Ovary (tissue), 9 donors: ENCODE results near the gene ADAMTS17. TPM values are rescaled to one million over a fixed set of nuclear protein-coding genes. Genes with fewer than 3 reads are reported as not detected.
A peak's percentile ranks its signal among the peaks of the same experiment; 100 is the strongest.

Source experiments
- DNase-seq, 5 donors: peaks; one replicate each; pipeline ENCODE4 v3.0.0-alpha.2; 2019 to 2020
- H3K27ac ChIP-seq, 2 donors: fragments of 200-600 bp; one replicate each; pipeline versions ENCODE4 v1.5.1 to v1.8.0; 2019 to 2022
- H3K27me3 ChIP-seq: fragments of 200-600 bp; one replicate; pipeline ENCODE4 v1.8.0; 2022
- H3K36me3 ChIP-seq: fragments of 200-600 bp; sonication (generic); one replicate; pipeline ENCODE4 v1.5.1; 2019
- H3K4me1 ChIP-seq: one replicate; pipeline ENCODE4 v1.8.1; 2013; ENCODE audit warnings: mild to moderate bottlenecking, moderate library complexity; ENCODE audit not compliant: insufficient read depth
- H3K4me3 ChIP-seq: fragments of 200-600 bp; sonication (generic); one replicate; pipeline ENCODE4 v1.5.1; 2017
- H3K9me3 ChIP-seq, 2 donors: fragments of 200-600 bp in 1 of 2; sonication (generic) in 1 of 2; one replicate each; pipeline versions ENCODE4 v1.5.1 to v1.8.1; 2013 to 2019; ENCODE audit warnings: mild to moderate bottlenecking in 1 of 2, moderate library complexity in 1 of 2
- CTCF ChIP-seq, 3 donors: fragments of 450-650 bp in 2 of 3; fragments of 200-600 bp in 1 of 3; IDR thresholded peaks; one replicate each; pipeline versions ENCODE4 v1.5.1 to v1.8.0; 2016 to 2022; ENCODE audit warnings: antibody characterized with exemption in 3 of 3, mild to moderate bottlenecking in 1 of 3
- EP300 ChIP-seq: sonication (generic); formaldehyde crosslinking; IDR thresholded peaks from one replicate; pipeline ENCODE4 v1.6.1; 2017; ENCODE audit warnings: antibody characterized with exemption
- POLR2A ChIP-seq: fragments of 450-650 bp; IDR thresholded peaks from one replicate; pipeline ENCODE4 v1.6.1; 2017; ENCODE audit warnings: antibody characterized with exemption, mild to moderate bottlenecking, moderate library complexity
- WGBS, 3 donors: extraction: QIAGEN DNeasy Blood & Tissue Kit in 1 of 3; methylation state at CpG; one replicate each; pipeline versions ENCODE4 v1.1.5 to v1.1.7; 2013 to 2017; 5-methylcytosine and 5-hydroxymethylcytosine counted together
- intact Hi-C, 4 donors: fragments of 100-400 bp; cut with DNase I; formaldehyde crosslinking; loops; one replicate each; pipeline versions ENCODE4 v1.11.0 to v1.15.1; 2022 to 2023
- polyA plus RNA-seq, 2 donors: library from polyadenylated mRNA; stranded (reverse); fragments of 200-250 nt in 1 of 2; fragments of 350-450 nt in 1 of 2; fragmentation: Illumina TruSeq in 1 of 2; extraction: RNeasy Lipid Tissue Mini Kit (QIAGEN cat#74804) in 1 of 2; gene quantifications; one replicate each; pipeline ENCODE4 v1.2.3, GENCODE V29; 2013 to 2014
- total RNA-seq, 7 donors: library from RNA; depleted of rRNA in 2 of 7; stranded (reverse); fragments of >200 nt in 2 of 7; fragmentation: NEBNext Ultra II Directional in 3 of 7; extraction: Animal tissue kit (Norgen Biotek cat#: 25700) in 3 of 7; gene quantifications; one replicate each; pipeline versions ENCODE4 v1.1.0 to v1.2.4, GENCODE V29; 2016 to 2023
- donor health status: DM: no; HTN: no; CAD: no; lungs with moderate emphysema.
- donor health status: DM: no; HTN: no; CAD: no.
- donor health status: Bipolar disorder and iron deficiency.
- donor health status: DM: yes; HTN: yes; CAD: no.
- donor health status: DM: no; HTN: no; CAD: no.
- donor health status: DM: yes; HTN: yes; CAD: no.

The ADAMTS17 gene
- total and polyA plus RNA-seq, 9 donors = 1.3 to 11.3 (median 5.9) TPM

- TF ChIP-seq EP300 (no peak), POLR2A (no peak), CTCF (IDR thresholded peaks at IDR 0.05) (no peak)
- Histone ChIP-seq H3K27ac (no peak overlapping the region), H3K4me1 (peaks cover 16% of the 10 kb centered on the region), H3K9me3 (no peaks in the 10 kb centered on the region), H3K27me3 (no peaks in the 10 kb centered on the region), H3K36me3 (no peaks in the 10 kb centered on the region), H3K4me3 (no peak overlapping the region)
- peak in 1 of 5 donors; percentile 11 for DNase-seq
- intact Hi-C loops = no loop called here
- WGBS, 3 donors = 71 to 80% (median 76%) methylated on average over 5 of the region's 5 CpGs
Observed at GRCh38 chr15:100112061-100112420, 229.7 kb downstream of the ADAMTS17 start.

- no peaks in the 10 kb centered on the region for H3K36me3 ChIP-seq
- no peaks in the 10 kb centered on the region for H3K27me3 ChIP-seq
- no peaks in the 10 kb centered on the region for H3K9me3 ChIP-seq
- no peak overlapping the region for H3K4me3 ChIP-seq
- TF ChIP-seq EP300 (no peak), CTCF (IDR thresholded peaks at IDR 0.05) (no peak), POLR2A (no peak)
- WGBS, 3 donors = 51 to 58% (median 56%) methylated on average over 15 of the region's 15 CpGs
- intact Hi-C loops = no loop called here
- peaks cover 10% of the 10 kb centered on the region for H3K4me1 ChIP-seq
- peak in 2 of 5 donors; percentile 19 to 44 for DNase-seq
- peak overlapping the region in 1 of 2 donors; percentile 20 for H3K27ac ChIP-seq
Observed at GRCh38 chr15:100111125-100112060, 230.4 kb downstream of the ADAMTS17 start.

GRCh38 chr15:100109486-100110035 lies 232.2 kb downstream of the ADAMTS17 start:
- WGBS, 3 donors = 89 to 94% (median 92%) methylated on average over 13 to 14 of the region's 14 CpGs
- peak in 2 of 5 donors; percentile 6 to 7 for DNase-seq
- intact Hi-C loops = no loop called here

GRCh38 chr15:100108846-100109245 lies 232.9 kb downstream of the ADAMTS17 start:
- peak in 3 of 5 donors; percentile 9 to 25 (median 16) for DNase-seq
- WGBS, 3 donors = 94 to 96% (median 96%) methylated on average over 15 of the region's 15 CpGs
- H3K27ac ChIP-seq = no peak overlapping the region

More at GRCh38 chr15:100109486-100110035, 232.2 kb downstream of the ADAMTS17 start:
- Histone ChIP-seq H3K36me3 (no peaks in the 10 kb centered on the region), H3K27me3 (no peaks in the 10 kb centered on the region), H3K4me3 (no peak overlapping the region), H3K27ac (no peak overlapping the region), H3K9me3 (no peaks in the 10 kb centered on the region), H3K4me1 (peaks cover 5% of the 10 kb centered on the region)
- TF ChIP-seq POLR2A (no peak), CTCF (IDR thresholded peaks at IDR 0.05) (no peak)

More at GRCh38 chr15:100108846-100109245, 232.9 kb downstream of the ADAMTS17 start:
- peaks cover 5% of the 10 kb centered on the region for H3K4me1 ChIP-seq
- intact Hi-C loops = no loop called here
- no peaks in the 10 kb centered on the region for H3K36me3 ChIP-seq
- no peak for TF ChIP-seq EP300
- no peak for TF ChIP-seq POLR2A
- TF ChIP-seq CTCF (IDR thresholded peaks at IDR 0.05) = no peak
- no peak overlapping the region for H3K4me3 ChIP-seq
- H3K9me3 ChIP-seq = no peaks in the 10 kb centered on the region
- H3K27me3 ChIP-seq = no peaks in the 10 kb centered on the region
